AG09319 (cell line): ENCODE measurements around the gene RASAL2.

ENCODE experiments used
- DNase-seq: peaks from one replicate; pipeline ENCODE4 v3.0.0-alpha.2; 2010; ENCODE audit warnings: low read depth; ENCODE audit errors: extremely low read depth
- CTCF ChIP-seq: IDR thresholded peaks from 2 replicates; pipeline ENCODE4 v1.5.1; 2011; ENCODE audit warnings: low read depth, mild to moderate bottlenecking, inconsistent platforms, low read length, moderate library complexity

Gene RASAL2

GRCh38 chr1:178223289-178223688, 129.4 kb downstream of the RASAL2 start:
- no peak for DNase-seq
- no peak for TF ChIP-seq CTCF

- TF ChIP-seq CTCF = no peak
- no peak for DNase-seq
These were observed 130.5 kb downstream of the RASAL2 start for GRCh38 chr1:178224358-178224757.

- TF ChIP-seq CTCF = no peak
- no peak for DNase-seq
These were observed 137.0 kb downstream of the RASAL2 start for GRCh38 chr1:178230881-178231409.

- no peak for DNase-seq
- TF ChIP-seq CTCF = no peak
These were observed 138.2 kb downstream of the RASAL2 start for GRCh38 chr1:178232108-178232507.

GRCh38 chr1:178232949-178233348, 139.0 kb downstream of the RASAL2 start:
- no peak for TF ChIP-seq CTCF
- peak; percentile 30 for DNase-seq

GRCh38 chr1:178237121-178237520, 143.2 kb downstream of the RASAL2 start:
- TF ChIP-seq CTCF = no peak
- DNase-seq = no peak

GRCh38 chr1:178238722-178239510, 145.0 kb downstream of the RASAL2 start:
- no peak for TF ChIP-seq CTCF
- DNase-seq = peak; percentile 88
